Measurements from ENCODE around the gene CCDC92B.

GRCh38 chr17:2779545-2779944, 30.1 kb upstream of the CCDC92B start:
- TF ChIP-seq POLR2A (IDR thresholded peaks at IDR 0.05; ENCODE audit: low read length) = no peak
- no peak for TF ChIP-seq GATA1 (IDR thresholded peaks at IDR 0.05; ENCODE audit: low read depth, low read length)

All from erythroblast (primary cell).